ENCODE data around the gene APOL6.

The APOL6 gene

GRCh38 chr22:35609761-35610160 lies 38.5 kb upstream of the APOL6 start:
- Mint-ChIP-seq H3K27ac (ENCODE audit: low read depth) (no peak overlapping the region), H3K9me3 (no peaks in the 10 kb centered on the region), H3K27me3 (peaks cover 55% of the 10 kb centered on the region), H3K4me3 (no peak overlapping the region), H3K36me3 (ENCODE audit: insufficient read depth) (no peaks in the 10 kb centered on the region), H3K4me1 (no peaks in the 10 kb centered on the region)
- no peak for DNase-seq (ENCODE audit: low spot score in 2 of 2)
- ATAC-seq (replicated peaks; ENCODE audit: extremely low read depth, poor library complexity, severe bottlenecking), result no peak

DNA sequence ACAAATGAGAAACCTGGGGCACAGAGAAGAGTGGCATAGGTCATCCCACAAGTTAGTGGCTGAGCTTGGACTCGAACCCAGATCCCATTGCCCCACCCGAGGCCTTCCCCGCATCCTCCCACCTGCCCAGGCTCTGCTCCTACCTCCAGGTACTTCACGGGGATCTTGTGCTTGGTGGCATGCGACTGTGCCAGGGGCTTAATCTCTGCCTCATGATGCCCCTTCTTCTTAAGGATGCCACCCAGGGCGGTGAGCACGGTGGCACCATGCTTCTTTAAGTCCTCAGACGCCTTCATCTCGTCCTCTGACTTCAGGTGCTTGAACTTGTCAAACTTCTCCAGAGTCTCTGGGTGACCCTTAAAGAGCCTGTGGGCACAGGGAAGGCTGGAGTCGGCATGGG lies 37.5 kb upstream of the APOL6 start:
- no peak overlapping the region for H3K4me3 Mint-ChIP-seq

GRCh38 chr22:35611200-35611890 lies 36.9 kb upstream of the APOL6 start:
- Mint-ChIP-seq H3K4me1 (no peaks in the 10 kb centered on the region), H3K27me3 (peaks cover 49% of the 10 kb centered on the region), H3K4me3 (no peak overlapping the region), H3K9me3 (no peaks in the 10 kb centered on the region), H3K27ac (ENCODE audit: low read depth) (no peak overlapping the region), H3K36me3 (ENCODE audit: insufficient read depth) (no peaks in the 10 kb centered on the region)
- ATAC-seq (replicated peaks; ENCODE audit: extremely low read depth, poor library complexity, severe bottlenecking), result no peak
- no peak for DNase-seq (ENCODE audit: low spot score in 2 of 2)

More for the DNA sequence above, 37.5 kb upstream of the APOL6 start:
- DNase-seq (ENCODE audit: low spot score in 2 of 2) (no peak), ATAC-seq (replicated peaks; ENCODE audit: extremely low read depth, poor library complexity, severe bottlenecking) (no peak)
- Mint-ChIP-seq H3K27me3 (peaks cover 55% of the 10 kb centered on the region), H3K27ac (ENCODE audit: low read depth) (no peak overlapping the region), H3K4me1 (no peaks in the 10 kb centered on the region), H3K36me3 (ENCODE audit: insufficient read depth) (no peaks in the 10 kb centered on the region), H3K9me3 (no peaks in the 10 kb centered on the region)

DNA sequence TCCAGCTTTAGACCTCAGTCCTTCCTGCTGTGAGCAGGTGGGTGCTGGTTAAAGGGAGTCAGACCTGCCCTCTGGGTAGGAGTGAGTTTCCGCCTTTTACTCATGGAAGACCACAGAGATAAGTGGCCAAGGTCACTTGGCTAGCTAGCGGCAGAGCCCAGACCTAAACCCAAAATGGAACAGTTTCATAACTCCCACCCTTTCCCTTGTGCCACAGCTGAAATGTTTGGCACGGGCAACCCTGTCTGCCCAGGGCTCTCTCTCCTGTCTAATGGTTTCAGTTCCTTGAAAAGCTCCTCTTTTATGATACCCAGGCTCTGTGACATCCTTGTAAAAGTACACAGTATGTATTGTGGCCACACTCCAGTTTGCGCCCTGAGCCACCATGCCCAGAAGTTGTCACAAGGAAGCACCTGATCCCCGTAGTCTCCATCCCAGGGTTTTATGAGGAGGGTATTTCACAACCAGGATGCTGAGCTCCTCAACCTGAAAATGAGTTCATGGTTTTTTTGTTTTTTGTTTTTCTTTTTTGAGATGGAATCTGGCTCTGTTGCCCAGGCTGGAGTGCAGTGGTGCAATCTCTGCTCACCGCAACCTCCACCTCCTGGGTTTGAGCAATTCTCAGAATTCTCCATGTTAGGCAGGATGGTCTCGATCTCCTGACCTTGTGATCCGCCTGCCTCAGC lies 36.2 kb upstream of the APOL6 start:
- Mint-ChIP-seq H3K4me3 (no peak overlapping the region), H3K9me3 (no peaks in the 10 kb centered on the region), H3K36me3 (ENCODE audit: insufficient read depth) (no peaks in the 10 kb centered on the region), H3K4me1 (no peaks in the 10 kb centered on the region), H3K27ac (ENCODE audit: low read depth) (no peak overlapping the region), H3K27me3 (peaks cover 42% of the 10 kb centered on the region)
- DNase-seq (ENCODE audit: low spot score in 2 of 2), result no peak
- no peak for ATAC-seq (replicated peaks; ENCODE audit: extremely low read depth, poor library complexity, severe bottlenecking)

DNA sequence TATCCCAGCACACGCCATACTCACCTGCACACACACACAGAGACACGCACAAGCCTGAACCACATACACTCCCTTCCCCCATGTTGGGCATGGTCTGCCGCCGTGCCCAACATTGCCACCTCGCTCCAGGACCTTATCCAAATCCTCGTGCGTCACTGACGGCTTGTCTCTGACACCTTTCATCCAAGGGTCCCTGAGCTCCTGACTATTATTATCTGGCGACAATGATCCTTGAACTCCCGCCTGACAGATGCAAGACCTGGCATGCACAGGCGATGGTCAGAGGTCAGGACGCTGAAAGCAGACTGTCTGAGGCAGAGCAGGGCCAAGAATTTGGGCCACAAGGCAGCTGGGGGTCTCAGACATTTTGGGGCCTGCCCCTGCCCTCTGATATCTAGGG lies 35.3 kb upstream of the APOL6 start:
- no peak overlapping the region for H3K4me3 Mint-ChIP-seq
- ATAC-seq (replicated peaks; ENCODE audit: extremely low read depth, poor library complexity, severe bottlenecking), result no peak
- H3K27me3 Mint-ChIP-seq, result peaks cover 33% of the 10 kb centered on the region
- no peaks in the 10 kb centered on the region for H3K9me3 Mint-ChIP-seq
- no peak for DNase-seq (ENCODE audit: low spot score in 2 of 2)
- H3K27ac Mint-ChIP-seq (ENCODE audit: low read depth), result no peak overlapping the region
- H3K36me3 Mint-ChIP-seq (ENCODE audit: insufficient read depth), result no peaks in the 10 kb centered on the region
- no peaks in the 10 kb centered on the region for H3K4me1 Mint-ChIP-seq

DNA sequence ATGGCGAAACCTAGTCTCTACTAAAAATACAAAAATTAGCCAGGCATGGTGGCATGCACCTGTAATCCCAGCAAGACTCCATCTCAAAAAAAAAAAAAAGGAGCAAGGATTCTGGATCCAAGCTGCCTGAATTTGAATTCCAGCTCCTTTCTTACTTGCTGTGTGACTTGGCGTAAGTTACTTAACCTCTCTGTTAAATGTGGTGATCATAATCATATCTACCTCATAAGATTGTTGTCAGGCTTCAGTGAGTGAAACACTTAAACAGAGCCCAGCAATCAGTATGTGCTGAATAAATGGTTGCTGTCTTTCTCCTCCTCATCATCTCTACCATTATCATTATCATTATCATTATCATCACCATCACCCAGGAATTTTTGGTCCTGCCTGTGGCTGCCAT lies 33.8 kb upstream of the APOL6 start:
- no peak overlapping the region for H3K4me3 Mint-ChIP-seq
- H3K27ac Mint-ChIP-seq (ENCODE audit: low read depth), result no peak overlapping the region
- no peak for ATAC-seq (replicated peaks; ENCODE audit: extremely low read depth, poor library complexity, severe bottlenecking)
- H3K9me3 Mint-ChIP-seq, result no peaks in the 10 kb centered on the region
- no peaks in the 10 kb centered on the region for H3K4me1 Mint-ChIP-seq
- no peak for DNase-seq (ENCODE audit: low spot score in 2 of 2)
- H3K27me3 Mint-ChIP-seq, result peaks cover 18% of the 10 kb centered on the region
- H3K36me3 Mint-ChIP-seq (ENCODE audit: insufficient read depth), result no peaks in the 10 kb centered on the region

- no peak for ATAC-seq (replicated peaks; ENCODE audit: extremely low read depth, poor library complexity, severe bottlenecking)
- Mint-ChIP-seq H3K27ac (ENCODE audit: low read depth) (no peak overlapping the region), H3K36me3 (ENCODE audit: insufficient read depth) (no peaks in the 10 kb centered on the region), H3K27me3 (peaks cover 11% of the 10 kb centered on the region), H3K9me3 (no peaks in the 10 kb centered on the region), H3K4me3 (no peak overlapping the region), H3K4me1 (no peaks in the 10 kb centered on the region)
- DNase-seq (ENCODE audit: low spot score in 2 of 2), result no peak
These were observed 33.1 kb upstream of the APOL6 start for GRCh38 chr22:35615156-35615555.

DNA sequence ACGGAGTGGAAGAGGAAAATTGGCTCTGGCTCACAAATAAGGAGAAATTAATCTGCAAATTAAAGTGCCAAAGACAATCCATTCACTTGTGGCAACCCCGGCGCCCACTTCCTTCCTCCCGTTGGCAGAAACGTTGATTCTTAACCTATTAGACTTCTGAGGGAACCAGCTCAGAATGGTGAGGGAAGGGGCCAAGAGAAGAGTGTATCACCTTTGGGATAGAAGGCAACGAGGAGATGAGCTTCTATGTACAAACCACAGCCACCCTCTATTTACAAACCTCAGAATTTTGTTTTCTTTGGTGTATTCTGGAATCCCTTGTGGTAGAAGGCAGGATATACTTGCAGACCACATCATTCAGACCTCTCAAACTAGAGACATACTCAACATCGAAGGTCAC lies 32.2 kb upstream of the APOL6 start:
- Mint-ChIP-seq H3K36me3 (ENCODE audit: insufficient read depth) (no peaks in the 10 kb centered on the region), H3K9me3 (no peaks in the 10 kb centered on the region), H3K27me3 (peaks cover 2% of the 10 kb centered on the region), H3K4me3 (no peak overlapping the region), H3K27ac (ENCODE audit: low read depth) (no peak overlapping the region), H3K4me1 (no peaks in the 10 kb centered on the region)
- DNase-seq (ENCODE audit: low spot score in 2 of 2), result no peak
- ATAC-seq (replicated peaks; ENCODE audit: extremely low read depth, poor library complexity, severe bottlenecking), result no peak

GRCh38 chr22:35617137-35617755 lies 31.0 kb upstream of the APOL6 start, which contains the start of gene MB:
Gene MB, minus strand, starts transcription at chr22:35617329. Its CDS starts 72 bp downstream, at chr22:35617257.
- Mint-ChIP-seq H3K27ac (ENCODE audit: low read depth) (no peak within 1 kb of the TSS), H3K36me3 (ENCODE audit: insufficient read depth) (no peaks in the 10 kb centered on the region), H3K9me3 (no peaks in the 10 kb centered on the region), H3K27me3 (no peaks in the 10 kb centered on the region), H3K4me3 (no peak within 1 kb of the TSS), H3K4me1 (no peaks in the 10 kb centered on the region)
- no peak for DNase-seq (ENCODE audit: low spot score in 2 of 2)
- no peak for ATAC-seq (replicated peaks; ENCODE audit: extremely low read depth, poor library complexity, severe bottlenecking)

GRCh38 chr22:35618427-35619223 lies 29.6 kb upstream of the APOL6 start:
- no peak overlapping the region for H3K4me3 Mint-ChIP-seq
- H3K36me3 Mint-ChIP-seq (ENCODE audit: insufficient read depth), result no peaks in the 10 kb centered on the region
- peaks cover 6% of the 10 kb centered on the region for H3K4me1 Mint-ChIP-seq

DNA sequence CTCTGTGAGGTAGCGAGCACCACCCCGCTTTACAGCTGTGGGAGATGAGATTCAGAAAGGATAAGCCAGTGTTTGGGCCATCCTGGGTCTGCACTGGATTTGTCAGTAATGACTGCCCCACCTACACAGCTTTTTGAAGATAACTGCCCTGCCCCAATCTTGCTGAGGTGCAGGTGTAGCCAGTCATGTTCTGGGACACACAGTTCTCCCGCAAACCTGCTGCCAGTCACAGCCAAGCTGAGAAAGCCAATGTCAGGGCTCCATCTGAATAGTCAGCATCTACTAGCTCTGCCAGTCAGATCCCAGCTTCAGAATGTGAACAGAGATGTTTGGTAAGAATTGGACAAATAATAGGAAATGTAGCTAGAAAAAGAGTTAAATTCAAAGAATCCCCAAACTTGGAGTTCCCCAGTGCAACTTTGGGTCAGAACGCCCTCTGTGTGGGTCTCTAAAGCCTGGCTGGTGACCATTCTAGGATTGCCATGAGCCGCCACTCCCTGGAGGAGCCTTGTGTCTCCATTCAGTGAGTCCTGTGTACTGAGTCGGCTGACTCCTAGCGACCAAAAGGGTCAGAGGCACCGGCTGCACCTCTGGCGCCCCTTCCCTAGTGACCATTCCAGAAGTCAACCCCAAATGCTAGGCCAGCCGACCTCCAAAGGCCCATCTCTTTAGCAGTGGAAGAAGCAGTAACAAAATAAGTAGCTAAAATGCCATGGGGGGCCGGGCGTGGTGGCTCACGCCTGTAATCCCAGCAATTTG lies 28.7 kb upstream of the APOL6 start:
- ATAC-seq (replicated peaks; ENCODE audit: extremely low read depth, poor library complexity, severe bottlenecking), result no peak
- H3K27ac Mint-ChIP-seq (ENCODE audit: low read depth), result no peak overlapping the region
- H3K4me1 Mint-ChIP-seq, result peaks cover 6% of the 10 kb centered on the region

More at GRCh38 chr22:35618427-35619223, 29.6 kb upstream of the APOL6 start:
- no peak for DNase-seq (ENCODE audit: low spot score in 2 of 2)
- H3K27ac Mint-ChIP-seq (ENCODE audit: low read depth), result no peak overlapping the region
- no peaks in the 10 kb centered on the region for H3K27me3 Mint-ChIP-seq
- no peaks in the 10 kb centered on the region for H3K9me3 Mint-ChIP-seq
- ATAC-seq (replicated peaks; ENCODE audit: extremely low read depth, poor library complexity, severe bottlenecking), result no peak

More for the DNA sequence above, 28.7 kb upstream of the APOL6 start:
- H3K4me3 Mint-ChIP-seq, result no peak overlapping the region
- no peaks in the 10 kb centered on the region for H3K36me3 Mint-ChIP-seq (ENCODE audit: insufficient read depth)
- no peaks in the 10 kb centered on the region for H3K9me3 Mint-ChIP-seq
- no peak for DNase-seq (ENCODE audit: low spot score in 2 of 2)
- peaks cover 7% of the 10 kb centered on the region for H3K27me3 Mint-ChIP-seq

Measured in central memory CD8-positive, alpha-beta T cell (primary cell).